HG02885 (cell line): Measurements from ENCODE around the gene ZNF740.
A peak's percentile ranks its signal among the peaks of the same experiment; 100 is the strongest.
"Not testable (repeated sequence)": the region's sequence is repeated elsewhere in the genome, so short reads cannot be mapped to it uniquely, and the experiment has no call there.

Experiments
- ATAC-seq: cut with Tn5 transposase; IDR thresholded peaks from one replicate; pipeline ENCODE4 v1.9.1; 2021; ENCODE audit warnings: mild to moderate bottlenecking; ENCODE audit not compliant: unreplicated experiment, poor library complexity

The ZNF740 gene

DNA sequence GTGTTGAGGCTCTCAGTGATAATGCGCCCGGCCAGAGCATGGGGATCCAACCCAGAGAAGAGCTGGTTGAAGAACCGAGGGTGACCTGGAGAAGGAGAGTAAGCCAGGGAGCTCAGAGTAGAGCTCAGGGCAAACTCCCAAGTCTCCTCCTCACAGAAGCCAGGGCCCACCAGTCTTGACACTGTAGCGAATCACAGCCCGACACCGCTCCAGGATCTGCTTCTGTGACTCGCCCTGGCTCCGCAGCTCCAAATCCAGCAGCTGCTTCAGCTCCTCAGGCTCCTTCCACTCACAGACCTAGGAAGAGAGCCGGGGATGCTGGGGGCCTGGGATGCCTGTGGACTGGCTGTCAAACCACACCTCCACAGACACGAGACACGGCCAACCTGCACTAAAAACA is 8.2 kb upstream of the ZNF740 start:
- ATAC-seq = no peak

DNA sequence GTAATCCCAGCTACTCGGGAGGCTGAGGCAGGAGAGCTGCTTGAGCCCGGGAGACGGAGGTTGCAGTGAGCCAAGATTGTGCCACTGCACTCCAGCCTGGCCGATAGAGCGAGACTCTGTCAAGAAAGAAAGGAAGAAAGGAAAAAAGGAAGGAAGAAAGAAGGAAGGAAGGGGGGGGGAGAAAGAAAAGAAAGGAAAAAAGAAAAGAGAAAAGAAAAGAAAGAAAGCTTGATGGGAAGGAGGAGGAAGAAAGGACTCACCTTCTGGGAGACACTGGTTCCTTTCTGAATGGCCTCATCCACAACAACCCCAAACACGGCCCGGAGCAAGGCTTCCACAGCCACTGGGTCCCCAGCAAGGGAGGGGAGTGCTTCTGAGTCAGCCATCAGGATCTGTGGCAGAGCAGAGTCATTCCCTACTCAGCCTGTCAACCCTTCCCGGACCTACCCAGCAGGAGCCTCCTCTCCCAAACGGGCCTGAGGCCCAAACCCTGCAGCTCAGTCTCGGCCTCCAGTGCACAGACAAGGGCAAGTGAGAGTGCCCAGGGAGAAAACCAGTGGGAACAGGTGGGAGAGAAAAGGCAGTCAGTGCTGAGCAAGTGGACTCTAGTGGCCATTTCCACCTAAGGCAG is 7.3 kb upstream of the ZNF740 start:
- no peak for ATAC-seq

DNA sequence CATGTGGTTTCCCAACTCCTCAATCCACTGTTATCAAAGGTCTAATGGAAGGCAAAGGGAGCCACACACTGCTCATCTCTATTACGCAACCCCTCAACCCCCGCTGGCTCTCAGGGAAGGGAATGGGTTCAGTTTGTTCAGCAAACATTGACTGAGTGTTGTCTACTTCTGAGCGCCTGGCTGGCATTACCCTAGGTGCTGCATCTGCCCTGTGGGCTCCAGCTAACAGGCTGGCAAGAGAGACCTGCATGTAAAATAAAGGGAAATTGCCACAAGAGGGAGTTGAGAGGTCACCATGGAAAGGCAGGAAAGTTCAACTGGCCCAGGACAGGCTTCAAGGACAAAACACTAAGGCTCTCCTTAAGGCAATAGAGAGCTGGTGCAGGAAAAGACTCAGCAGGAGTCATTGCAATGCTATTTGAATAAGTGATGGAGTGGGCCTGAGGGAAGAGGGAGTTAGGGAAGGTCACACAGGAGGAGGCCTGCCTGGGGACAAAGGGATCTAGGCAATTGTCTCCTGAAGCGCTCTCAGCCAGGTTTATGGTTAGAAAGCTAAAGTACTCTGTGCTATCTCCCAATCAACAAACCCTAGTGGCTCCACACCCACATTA is 5.5 kb upstream of the ZNF740 start:
- ATAC-seq = no peak

DNA sequence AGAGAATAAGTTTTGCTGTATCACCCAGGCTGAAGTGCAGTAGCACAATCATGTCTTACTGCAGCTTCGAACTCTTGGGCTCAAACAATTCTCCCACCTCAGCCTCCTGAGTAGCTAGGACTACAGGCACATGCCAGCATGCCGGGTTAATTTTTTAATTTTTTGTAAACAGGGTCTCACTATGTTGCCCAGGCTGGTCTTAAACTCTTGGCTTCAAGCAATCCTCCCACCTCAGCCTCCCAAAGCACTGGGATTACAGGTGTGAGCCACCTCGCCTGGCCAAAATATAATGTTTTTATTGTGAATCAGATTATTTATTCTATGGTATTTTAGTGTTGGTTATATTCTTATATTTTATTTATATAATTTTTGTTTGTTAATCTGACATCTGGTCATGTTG is 3.8 kb upstream of the ZNF740 start:
- ATAC-seq = no peak

DNA sequence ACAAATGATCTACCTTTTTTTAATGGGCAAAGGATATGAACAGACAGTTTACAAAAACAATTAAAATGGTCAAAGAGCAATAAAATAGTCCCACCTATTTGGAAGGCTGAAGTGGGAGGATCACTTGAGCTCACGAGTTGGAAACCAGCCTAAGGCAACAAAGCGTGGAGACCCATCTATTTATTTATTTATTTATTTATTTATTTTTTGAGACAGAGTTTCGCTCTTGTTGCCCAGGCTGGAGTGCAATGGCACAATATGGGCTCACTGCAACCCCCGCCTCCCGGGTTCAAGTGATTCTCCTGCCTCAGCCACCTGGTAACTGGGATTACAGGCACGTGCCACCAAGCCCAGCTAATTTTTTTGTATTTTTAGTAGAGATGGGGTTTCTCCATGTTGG is 3.1 kb upstream of the ZNF740 start:
- ATAC-seq = not testable (repeated sequence)

DNA sequence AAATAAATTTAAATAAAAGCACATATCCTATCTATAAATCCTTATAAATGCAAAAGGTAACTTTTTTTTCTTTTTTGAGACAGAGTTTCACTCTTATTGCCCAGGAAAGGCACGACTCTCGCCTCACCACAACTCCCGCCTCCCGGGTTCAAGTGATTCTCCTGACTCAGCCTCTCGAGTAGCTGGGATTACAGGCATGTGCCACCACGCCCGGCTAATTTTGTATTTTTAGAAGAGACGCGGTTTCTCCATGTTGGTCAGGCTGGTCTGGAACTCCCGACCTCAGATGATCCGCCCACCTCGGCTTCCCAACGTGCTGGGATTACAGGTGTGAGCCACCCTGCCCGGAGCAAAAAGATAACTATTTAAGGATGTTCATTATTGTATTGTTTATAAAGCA is 1.7 kb upstream of the ZNF740 start:
- ATAC-seq = not testable (repeated sequence)

DNA sequence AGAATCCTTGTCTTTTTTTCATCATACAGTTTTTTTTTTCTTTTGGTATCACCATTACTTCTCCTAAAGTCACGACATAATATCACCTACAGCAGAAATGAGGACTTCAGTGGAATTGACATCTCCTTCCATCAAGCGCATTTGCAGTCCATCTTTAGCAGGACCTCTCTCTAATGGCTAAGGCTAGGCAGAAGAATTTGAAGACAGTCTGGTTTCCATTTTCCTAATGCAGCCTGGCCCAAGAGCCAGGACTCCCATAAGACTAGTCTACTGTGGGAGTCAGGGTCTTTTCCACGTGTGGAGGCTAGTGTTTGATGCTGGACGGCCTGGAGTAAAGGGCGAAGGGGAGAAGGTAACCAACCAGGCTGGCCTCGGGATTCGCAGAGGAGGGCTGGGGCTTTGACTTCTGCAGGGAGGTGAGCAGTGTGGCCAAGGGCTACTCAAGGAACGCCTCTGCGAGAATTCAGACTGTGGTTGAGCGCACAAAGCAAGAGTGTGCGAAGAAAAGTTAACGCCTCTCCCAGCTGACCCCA is 769 bp upstream of the ZNF740 start:
- ATAC-seq = peak; percentile 19

DNA sequence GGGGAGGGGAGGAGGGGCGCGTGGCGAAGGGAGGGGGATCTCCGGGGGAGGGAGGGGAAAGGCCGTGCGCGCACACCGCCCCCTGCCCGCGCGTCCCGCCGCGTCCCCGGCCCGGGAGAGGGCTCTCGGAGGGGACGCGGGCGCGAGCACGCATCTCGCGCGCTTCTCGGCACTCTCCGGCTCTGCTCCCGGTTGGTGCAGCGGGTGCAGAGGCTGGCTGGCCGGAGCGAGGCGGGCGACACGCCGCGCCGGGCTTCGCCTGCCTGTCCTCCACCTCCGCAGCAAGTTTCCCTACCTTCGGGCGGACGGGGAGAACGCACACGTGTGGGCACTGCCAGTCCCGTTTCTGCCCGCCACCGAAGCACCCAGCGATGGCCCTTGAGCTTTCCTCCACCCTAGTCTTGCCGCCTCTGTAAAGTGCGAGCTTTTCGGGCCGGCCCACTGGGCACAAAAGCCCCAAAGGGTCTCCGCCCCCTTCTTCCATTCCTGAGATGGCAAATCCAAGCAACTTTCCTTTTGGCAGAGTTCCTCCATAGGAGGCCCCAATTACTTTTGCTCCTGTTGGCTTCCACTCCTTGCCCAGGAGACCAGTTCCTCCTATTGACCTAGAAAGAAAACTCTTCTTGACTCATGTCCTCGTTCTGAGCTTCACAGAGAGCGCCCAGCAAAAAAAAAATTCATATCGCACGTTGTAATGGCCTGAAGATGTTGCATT is 566 bp downstream of the ZNF740 start:
- ATAC-seq = peak; percentile 47

DNA sequence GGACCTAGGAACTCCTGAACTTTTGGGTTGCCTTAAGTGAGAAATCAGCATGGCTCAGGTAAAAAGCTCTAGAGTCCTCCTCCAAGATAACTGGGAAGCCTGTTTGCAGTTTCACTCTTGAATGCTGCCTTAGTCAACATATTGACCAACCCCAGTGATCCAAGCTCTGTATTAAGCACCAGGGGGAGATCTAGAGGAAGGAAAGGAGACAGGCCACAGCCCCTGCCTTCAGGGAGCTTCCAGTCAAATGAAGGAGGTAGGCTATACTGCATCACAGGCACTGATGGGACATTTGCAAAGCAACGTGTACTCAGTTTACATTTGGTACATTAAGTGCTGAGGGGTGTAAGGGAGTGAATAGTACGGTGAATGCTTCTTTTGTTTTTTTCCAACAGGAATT is 1.4 kb downstream of the ZNF740 start:
- ATAC-seq = no peak

DNA sequence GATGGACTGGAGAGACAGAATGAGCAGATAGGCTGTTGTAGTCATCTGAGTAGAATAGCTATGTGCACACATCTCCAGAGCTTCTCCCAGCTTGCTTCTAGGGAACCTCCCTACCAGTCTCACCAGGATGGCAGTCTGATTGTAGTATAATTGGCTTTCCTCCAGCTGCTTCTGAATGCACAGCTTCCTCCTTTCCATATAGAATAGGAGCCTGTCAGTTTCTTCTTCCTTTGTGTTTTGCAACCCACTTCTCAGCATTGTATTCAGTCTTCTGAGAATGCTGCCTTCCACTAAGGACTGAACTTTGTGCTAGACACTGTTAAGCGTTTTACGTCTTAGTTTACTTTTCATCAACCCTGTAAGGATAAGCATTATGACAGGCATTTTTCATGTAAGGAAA is 2.4 kb downstream of the ZNF740 start:
- ATAC-seq = no peak

DNA sequence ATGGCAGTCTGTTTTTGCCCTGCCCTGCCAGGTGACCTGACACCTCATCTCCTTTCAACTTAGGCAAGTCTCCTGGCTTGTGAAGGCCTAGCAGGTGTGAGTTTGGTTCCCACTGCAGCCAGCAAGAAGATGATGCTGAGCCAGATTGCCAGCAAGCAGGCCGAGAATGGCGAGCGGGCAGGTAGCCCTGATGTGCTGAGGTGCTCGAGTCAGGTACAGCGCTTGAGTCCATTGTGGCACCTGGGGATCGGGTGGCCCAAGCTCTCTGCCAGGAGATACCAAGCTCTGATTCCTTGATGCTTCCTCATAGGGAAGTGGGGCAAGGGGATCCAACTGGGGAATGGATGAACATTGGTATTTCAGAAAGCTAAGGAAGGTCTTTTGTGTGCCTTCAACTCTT is 4.3 kb downstream of the ZNF740 start:
- ATAC-seq = no peak

DNA sequence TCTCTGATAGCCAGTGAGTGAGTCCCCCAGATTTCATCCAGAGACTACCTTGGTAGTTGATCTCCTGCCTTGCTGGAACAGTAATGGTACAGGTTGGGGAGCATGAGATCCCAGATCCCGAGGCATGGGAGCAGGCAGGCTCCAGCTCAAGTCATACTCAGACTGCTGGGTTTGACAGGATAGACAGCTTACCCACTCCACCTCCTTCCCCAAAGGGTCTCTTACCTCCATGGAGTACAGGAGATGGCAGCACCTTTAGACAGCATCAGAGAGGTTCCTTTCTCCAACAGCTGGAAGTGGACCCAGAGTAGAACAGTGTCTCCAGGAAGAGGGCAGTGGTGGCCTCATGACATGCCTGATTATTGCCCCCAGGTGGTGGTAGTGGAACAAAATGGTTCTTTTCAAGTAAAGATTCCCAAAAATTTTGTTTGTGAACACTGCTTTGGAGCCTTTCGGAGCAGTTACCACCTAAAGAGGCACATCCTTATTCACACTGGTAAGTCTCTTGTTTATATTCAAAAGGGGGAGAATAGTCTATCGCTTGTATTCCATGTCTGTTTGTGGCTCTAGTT is 5.1 kb downstream of the ZNF740 start:
- ATAC-seq = no peak

DNA sequence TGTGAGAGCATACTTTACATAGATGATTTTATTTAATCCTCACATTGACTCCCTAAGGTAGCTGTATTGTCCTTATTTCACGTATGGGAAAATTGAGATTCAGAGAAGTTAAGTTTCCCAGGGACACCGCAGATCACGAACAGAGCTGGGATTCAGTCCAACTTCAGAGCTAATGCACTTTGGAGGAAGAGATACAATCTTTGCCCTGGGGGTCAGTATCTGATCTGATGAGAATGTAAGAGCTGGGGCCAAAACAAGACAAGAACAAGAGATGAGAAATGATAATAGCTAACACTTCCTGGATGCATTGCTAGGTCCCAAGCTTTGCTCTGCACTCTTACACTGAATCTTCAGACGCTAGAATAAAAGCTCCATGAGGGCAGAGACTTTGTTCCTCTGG is 6.2 kb downstream of the ZNF740 start:
- ATAC-seq = no peak

DNA sequence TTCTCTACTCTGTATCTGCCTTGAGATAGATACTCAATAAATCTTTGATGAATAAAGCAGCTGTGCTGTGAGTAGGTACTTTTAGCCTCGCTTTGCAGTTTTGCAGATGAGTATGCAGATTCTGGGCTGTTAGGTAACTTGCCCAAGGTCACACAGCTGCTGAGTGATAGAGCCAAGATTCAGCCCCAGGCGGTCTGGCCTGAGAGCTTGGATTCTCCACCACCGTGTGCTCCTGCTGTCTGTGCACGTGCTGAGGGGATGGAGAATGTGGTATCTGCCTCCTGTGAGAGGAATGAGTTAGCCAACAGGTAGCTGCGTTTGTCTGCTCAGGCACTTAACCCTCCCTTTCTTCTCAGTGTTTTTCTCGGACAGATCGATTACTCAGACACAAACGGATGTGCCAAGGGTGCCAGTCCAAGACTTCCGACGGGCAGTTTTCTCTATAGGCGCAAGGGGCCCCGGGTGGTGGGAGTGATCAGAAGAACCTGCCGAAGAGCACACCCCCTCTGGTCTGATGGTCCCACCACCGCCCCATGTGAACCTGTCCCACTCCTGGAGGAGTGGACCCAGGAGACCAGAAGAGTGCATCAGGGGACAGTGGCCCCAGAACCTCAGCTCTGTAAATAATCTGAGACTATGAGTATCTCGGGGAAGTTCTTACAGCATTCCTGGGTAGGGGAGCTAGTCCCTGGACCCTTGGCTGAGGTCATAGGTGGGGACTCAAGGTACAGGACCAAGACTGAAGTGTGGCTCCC is 6.8 kb downstream of the ZNF740 start:
- ATAC-seq = no peak

DNA sequence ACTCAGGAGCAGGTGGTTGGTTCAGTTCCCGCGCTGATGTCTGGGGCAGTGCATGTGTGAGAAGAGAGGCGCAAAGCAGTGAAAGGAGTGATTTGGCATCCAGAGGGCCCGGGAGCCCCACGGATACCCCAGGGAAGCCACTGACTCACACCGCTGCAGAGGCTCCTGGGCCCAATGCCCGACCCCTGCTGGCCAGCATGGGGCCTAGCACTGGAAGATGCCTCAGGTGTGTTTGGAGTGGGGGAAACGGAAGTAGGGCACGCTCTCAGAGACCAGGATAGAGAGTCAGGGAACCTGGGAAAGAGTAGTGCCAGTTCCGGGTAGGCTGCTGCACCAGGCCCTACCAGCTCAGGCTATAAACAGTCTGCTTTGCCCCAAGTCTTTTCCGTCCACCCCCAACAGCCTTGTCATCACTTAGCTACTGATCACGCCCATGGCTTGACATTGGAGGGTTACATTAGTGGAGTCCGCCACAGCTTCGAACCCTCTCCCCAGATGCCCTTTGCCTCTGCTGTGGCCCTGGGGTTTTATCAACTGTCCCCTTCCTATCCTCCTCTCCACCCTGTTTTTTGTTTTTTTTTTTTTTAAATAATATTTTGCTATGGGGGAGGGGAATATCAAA is 9.7 kb downstream of the ZNF740 start:
- ATAC-seq = peak; percentile 63

DNA sequence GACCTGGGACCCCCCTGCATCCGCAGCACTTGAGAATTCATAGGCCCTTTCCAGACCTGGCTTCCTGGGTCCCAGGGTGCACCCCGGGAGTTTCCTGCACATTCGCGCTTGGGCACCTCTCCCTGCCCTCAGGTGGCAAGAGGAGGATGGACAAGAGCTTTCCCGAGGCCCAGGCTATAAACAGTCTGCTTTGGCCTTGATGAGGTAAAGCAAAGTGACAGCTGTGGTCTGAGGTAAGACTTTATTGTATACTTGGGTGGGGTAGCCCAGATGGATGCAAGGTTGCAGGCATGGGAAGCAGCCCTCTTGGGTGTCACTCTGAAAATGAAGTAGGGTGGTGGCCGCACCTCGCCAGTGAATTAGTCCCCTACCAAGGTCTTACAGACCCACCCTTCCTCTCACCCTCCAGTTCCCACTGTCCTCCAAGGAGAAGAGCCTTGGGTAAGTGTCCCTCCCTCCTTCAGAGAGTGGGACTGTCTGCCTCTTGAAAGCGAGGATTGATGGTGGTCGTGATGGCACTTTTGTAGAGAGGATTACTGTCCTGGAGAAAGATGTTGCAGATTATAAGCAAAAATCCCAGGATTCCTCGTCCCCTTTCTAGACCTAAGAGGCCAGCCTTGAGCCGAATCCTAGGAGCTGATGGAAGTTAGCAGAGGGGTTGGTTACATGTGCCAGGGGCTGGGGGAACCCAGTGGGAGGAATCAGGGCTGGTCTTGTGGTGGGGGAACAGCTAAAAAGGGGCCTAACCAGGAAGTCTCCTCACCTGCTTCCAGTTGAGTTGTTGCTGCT is 10.8 kb downstream of the ZNF740 start:
- no peak for ATAC-seq

DNA sequence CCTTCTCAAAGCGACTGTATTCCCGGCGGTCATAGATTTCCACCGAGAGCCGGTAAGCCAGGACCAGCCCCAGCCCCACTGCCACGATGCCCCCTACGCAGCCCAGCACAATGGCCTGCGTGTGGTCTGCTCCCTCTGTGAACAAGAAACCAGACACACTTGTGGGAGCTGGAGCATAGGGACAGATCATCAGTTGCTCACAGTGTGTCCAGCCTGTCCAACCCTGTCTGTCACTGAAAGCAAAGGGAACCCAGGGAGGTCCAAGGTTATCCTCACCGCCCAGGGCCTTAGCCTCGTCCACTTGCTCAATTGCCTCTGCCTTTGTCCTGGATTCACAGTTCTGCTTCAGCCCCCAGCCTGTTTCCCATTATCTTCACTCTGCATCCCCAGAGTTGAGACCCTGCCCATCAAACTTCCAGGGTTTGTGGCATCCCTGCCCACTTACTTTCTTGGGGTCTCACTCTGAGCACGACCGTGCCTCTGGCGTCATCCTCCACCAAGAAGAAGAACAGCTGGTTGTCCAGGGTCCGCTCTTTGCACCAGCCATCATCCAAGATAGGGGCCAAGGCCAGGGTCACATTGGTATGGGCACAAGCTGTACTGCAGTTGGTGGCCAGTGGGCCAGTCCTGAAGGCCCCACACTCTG is 11.5 kb downstream of the ZNF740 start:
- ATAC-seq = no peak

DNA sequence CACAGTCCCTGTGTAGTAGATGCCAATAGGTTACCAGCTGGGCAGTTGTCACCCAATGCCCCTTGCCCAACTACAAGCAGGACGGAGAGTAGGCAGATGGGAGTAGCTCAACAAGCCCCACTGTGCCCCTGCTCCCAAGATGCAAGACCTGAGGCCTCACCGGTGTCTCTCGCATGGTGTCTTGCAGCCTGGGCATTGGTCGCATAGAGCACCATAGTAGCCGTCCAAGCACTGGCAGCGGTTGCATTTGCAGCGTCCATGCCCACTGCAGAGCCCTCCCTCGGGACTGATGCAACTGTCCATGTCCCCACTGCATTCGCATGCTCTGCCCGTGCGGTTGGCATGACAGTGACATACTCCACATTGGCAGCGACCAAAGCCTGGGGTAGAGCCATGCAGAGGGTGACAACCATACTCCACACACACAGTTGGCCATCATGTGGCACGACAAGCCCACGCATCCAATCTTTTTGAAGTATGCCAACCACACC is 12.1 kb downstream of the ZNF740 start:
- ATAC-seq = no peak

DNA sequence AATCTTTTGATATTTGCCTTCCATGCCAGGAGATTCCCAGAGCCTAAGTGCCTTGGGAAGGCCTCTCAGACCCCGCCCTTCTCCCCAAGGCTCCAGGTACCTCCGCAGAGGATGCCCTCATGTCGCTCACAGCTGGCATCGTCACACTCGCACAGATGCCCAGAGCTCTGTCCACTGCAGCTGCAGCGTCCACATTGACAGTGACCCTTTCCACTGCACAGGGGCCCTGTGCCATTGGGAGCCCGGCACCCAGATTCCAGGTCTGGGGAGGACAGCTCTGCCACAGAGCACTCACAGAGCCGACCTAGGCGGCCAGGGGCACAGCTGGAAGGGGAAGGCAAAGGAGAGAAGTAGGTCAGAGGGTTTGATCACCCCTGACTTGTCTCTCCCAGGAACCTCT is 12.5 kb downstream of the ZNF740 start:
- no peak for ATAC-seq
